Retinal pigment epithelial cell (primary cell): Measurements from ENCODE around the gene TOP2A.
"Not testable (repeated sequence)": the region's sequence is repeated elsewhere in the genome, so short reads cannot be mapped to it uniquely, and the experiment has no call there.

Experiments used
- DNase-seq: peaks from one replicate; pipeline ENCODE4 v3.0.0-alpha.2; 2010; ENCODE audit warnings: low read depth
- H3K4me3 ChIP-seq: 2 replicates; pipeline ENCODE4 v1.5.1; 2011; ENCODE audit warnings: mild to moderate bottlenecking, low read length, control low read depth, moderate library complexity
- TF ChIP-seq, protein P1 (sequence below): conservative IDR thresholded peaks from 2 replicates; pipeline ENCODE4 v1.5.1; 2011; ENCODE audit warnings: low read depth, low read length, control low read depth, inconsistent platforms

Gene TOP2A

GRCh38 chr17:40382251-40382650 lies 35.4 kb downstream of the TOP2A start:
- DNase-seq, result no peak
- TF ChIP-seq, protein P1, sequence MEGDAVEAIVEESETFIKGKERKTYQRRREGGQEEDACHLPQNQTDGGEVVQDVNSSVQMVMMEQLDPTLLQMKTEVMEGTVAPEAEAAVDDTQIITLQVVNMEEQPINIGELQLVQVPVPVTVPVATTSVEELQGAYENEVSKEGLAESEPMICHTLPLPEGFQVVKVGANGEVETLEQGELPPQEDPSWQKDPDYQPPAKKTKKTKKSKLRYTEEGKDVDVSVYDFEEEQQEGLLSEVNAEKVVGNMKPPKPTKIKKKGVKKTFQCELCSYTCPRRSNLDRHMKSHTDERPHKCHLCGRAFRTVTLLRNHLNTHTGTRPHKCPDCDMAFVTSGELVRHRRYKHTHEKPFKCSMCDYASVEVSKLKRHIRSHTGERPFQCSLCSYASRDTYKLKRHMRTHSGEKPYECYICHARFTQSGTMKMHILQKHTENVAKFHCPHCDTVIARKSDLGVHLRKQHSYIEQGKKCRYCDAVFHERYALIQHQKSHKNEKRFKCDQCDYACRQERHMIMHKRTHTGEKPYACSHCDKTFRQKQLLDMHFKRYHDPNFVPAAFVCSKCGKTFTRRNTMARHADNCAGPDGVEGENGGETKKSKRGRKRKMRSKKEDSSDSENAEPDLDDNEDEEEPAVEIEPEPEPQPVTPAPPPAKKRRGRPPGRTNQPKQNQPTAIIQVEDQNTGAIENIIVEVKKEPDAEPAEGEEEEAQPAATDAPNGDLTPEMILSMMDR, result no peak
- H3K4me3 ChIP-seq, result no peak overlapping the region

GRCh38 chr17:40378966-40379365 lies 38.7 kb downstream of the TOP2A start:
- TF ChIP-seq, protein P1, result no peak
- DNase-seq, result no peak
- no peak overlapping the region for H3K4me3 ChIP-seq

DNA sequence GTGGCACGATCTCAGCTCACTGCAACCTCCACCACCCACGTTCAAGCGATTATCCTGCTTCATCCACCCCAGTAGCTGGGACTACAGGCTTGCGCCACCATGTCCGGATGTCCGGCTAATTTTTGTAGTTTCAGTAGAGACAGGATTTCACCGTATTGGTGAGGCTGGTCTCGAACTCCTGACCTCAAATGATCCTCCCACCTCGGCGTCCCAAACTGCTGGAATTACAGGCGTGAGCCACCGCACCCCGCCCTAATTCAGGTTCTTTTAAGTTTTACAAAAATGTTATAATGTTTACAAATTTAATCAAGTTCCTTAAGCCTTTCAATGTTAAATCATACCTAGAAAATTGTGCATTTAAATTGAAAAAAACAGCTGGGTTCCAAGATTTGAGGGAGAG lies 39.9 kb downstream of the TOP2A start:
- TF ChIP-seq, protein P1, result no peak

DNA sequence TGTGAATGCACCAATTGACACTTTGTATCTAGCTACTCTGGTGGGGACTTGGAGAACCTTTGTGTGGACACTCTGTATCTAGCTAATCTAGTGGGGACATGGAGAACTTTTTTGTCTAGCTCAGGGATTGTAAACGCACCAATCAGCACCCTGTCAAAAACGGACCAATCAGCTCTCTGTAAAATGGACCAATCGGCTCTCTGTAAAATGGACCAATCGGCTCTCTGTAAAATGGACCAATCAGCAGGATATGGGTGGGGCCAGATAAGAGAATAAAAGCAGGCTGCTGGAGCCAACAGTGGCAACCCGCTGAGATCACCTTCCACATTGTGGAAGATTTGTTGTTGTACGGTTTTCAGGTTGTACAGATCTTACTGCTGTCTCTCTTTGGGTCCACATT lies 41.2 kb downstream of the TOP2A start:
- not testable (repeated sequence) for DNase-seq, H3K4me3 ChIP-seq

More for the DNA sequence above, 39.9 kb downstream of the TOP2A start:
- DNase-seq, result no peak
- no peak overlapping the region for H3K4me3 ChIP-seq

GRCh38 chr17:40375786-40376185 lies 41.9 kb downstream of the TOP2A start:
- not testable (repeated sequence) for H3K4me3 ChIP-seq, DNase-seq

DNA sequence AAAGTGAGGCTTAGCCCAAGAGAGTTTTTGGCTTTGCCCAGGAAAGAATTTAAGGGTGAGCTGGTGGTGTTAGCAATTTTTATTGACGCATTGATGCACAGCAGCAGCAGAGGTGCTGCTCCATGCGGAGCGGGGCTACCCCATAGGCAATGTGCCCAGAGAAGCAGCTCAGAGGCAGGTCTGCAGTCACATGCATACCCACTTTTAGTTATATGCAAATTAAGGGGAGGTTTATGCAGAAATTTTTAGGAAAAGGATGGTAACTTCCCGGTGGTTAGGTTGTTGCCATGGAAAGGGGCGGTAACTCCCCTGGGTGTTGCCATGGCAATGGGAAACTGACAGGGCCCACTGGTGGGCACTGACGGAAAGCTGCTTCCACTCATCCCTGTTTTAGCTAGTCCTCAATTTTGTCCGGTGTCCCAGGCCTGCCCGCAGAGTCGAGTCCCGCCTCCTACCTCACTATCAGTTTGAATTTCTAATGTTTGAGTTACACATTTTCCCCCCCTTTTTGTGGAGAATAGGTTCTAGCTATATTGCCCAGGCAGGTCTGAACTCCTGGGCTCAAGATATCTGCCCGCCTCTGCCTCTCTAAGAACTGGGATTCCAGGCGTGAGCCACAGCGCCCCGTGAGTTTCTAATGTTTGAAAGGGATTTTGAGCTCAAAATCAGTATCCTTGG lies 42.7 kb downstream of the TOP2A start:
- DNase-seq, result no peak
- H3K4me3 ChIP-seq, result no peak overlapping the region
- TF ChIP-seq, protein P1, result no peak

DNA sequence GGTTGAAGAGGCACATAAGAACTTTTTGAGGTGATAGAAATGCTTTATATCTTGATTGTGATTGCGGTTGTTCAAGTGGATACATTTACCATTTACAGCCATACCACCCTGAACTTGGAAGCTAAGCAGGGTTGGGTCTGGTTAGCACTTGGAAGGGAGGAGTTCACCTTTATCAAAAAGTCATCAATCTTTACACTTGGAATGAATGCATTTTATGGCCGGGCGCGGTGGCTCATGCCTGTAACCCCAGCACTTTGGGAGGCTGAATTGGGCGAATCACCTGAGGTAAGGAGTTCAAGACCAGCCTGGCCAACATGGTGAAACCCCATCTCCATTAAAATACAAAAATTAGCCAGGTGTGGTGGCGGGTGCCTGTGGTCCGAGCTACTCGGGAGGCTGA lies 43.7 kb downstream of the TOP2A start:
- DNase-seq, result no peak
- H3K4me3 ChIP-seq, result no peak overlapping the region
- TF ChIP-seq, protein P1, result no peak

- TF ChIP-seq, protein P1, result no peak
- no peak for DNase-seq
- no peak overlapping the region for H3K4me3 ChIP-seq
Observed at GRCh38 chr17:40373324-40373723, 44.4 kb downstream of the TOP2A start.

DNA sequence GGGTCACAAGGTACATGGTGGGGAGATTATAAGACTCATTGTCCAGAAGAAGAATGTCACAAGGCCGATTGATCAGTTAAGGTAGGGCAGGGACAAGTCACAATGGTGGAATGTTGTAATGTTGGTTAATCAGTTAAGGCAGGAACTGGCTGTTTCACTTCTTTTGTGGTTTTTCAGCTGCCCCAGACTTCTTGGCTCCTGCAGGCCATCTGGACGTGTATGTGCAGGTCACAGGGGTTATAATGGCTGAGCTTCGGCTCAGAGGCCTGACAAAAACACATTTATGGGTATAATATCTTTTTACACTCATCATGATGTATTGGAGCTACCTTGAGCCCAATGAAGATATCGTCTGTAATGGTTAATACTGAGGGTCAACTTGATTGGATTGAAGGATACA lies 45.1 kb downstream of the TOP2A start:
- DNase-seq, H3K4me3 ChIP-seq: not testable (repeated sequence)
